ENCODE results near the gene COMT.

COMT gene

DNA sequence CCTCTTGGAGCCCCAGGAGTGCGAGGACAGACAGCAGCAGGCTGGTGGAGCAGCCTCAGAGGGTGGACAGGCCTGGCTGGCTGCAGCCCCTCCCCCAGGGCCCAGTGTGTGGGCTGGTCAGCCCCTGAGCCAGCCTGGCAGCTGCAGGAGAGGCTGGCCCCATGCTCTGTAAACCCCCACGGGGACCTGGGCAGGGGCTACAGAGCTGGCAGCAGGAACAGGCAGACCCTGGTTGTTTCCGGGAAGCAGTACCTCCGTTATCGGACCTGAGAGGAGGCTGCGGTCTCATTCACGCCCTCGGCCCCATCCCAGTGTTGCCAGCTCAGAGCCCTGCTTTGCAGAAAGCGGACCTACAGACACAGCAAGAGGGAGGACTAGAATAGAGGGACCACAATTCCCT, 38.5 kb upstream of the COMT start:
- no peaks in the 10 kb centered on the region for H3K4me1 ChIP-seq (ENCODE audit: insufficient read depth, low read length, poor library complexity, severe bottlenecking)
- no peaks in the 10 kb centered on the region for H3K9me3 ChIP-seq (ENCODE audit: insufficient read depth, low read depth, low read length)
- no peaks in the 10 kb centered on the region for H3K27me3 ChIP-seq (ENCODE audit: insufficient read depth, low read length, poor library complexity, severe bottlenecking)
- no peak overlapping the region for H3K4me3 ChIP-seq (ENCODE audit: low read length, poor library complexity, severe bottlenecking)
- H3K79me2 ChIP-seq (ENCODE audit: insufficient read depth, low read length), result no peaks in the 10 kb centered on the region
- no peak overlapping the region for H3K4me2 ChIP-seq (ENCODE audit: low read depth, low read length, poor library complexity, severe bottlenecking)
- H3K36me3 ChIP-seq (ENCODE audit: insufficient read depth, low read length), result no peaks in the 10 kb centered on the region
- no peak overlapping the region for H2AFZ ChIP-seq (ENCODE audit: low read length)
- TF ChIP-seq EZH2phosphoT487 (IDR thresholded peaks at IDR 0.05; ENCODE audit: borderline replicate concordance), result no peak
- no peak for TF ChIP-seq CTCF (conservative IDR thresholded peaks at IDR 0.05; ENCODE audit: low read length)
- H4K20me1 ChIP-seq (ENCODE audit: insufficient read depth, low read length, poor library complexity, severe bottlenecking), result no peaks in the 10 kb centered on the region
- no peak overlapping the region for H3K9ac ChIP-seq (ENCODE audit: low read depth, low read length, poor library complexity, severe bottlenecking)
- H3K9me2 ChIP-seq (replicated peaks; ENCODE audit: low read depth, low read length), result no peaks in the 10 kb centered on the region
- H3F3A ChIP-seq (ENCODE audit: low read depth), result no peaks in the 10 kb centered on the region

DNA sequence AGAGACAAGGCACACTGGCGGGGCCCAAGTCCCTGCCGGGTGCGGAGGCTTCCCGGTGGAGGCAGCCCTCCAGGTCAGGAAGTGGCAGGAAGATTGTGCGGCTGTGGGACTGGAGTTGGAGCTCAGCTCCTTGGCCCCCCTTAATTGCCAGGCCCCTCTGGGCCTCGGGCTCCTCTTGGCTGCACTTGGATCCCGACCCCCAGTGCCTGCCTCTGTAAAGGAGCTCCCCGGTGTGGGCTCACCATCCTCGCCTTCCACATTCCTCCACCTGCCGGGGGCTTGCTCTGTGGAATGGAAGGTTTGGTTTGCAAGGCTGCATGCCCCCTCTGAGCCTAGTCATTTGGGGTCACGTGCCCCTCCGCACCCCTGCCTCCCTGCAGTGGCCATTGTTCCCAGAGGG, 38.1 kb upstream of the COMT start:
- no peaks in the 10 kb centered on the region for H3F3A ChIP-seq (ENCODE audit: low read depth)
- no peaks in the 10 kb centered on the region for H3K4me1 ChIP-seq (ENCODE audit: insufficient read depth, low read length, poor library complexity, severe bottlenecking)
- TF ChIP-seq EZH2phosphoT487 (IDR thresholded peaks at IDR 0.05; ENCODE audit: borderline replicate concordance) (no peak), CTCF (conservative IDR thresholded peaks at IDR 0.05; ENCODE audit: low read length) (no peak)
- H3K4me3 ChIP-seq (ENCODE audit: low read length, poor library complexity, severe bottlenecking), result no peak overlapping the region
- H4K20me1 ChIP-seq (ENCODE audit: insufficient read depth, low read length, poor library complexity, severe bottlenecking), result no peaks in the 10 kb centered on the region
- no peaks in the 10 kb centered on the region for H3K9me3 ChIP-seq (ENCODE audit: insufficient read depth, low read depth, low read length)
- no peaks in the 10 kb centered on the region for H3K27me3 ChIP-seq (ENCODE audit: insufficient read depth, low read length, poor library complexity, severe bottlenecking)
- no peak overlapping the region for H3K9ac ChIP-seq (ENCODE audit: low read depth, low read length, poor library complexity, severe bottlenecking)
- no peak overlapping the region for H2AFZ ChIP-seq (ENCODE audit: low read length)
- no peaks in the 10 kb centered on the region for H3K36me3 ChIP-seq (ENCODE audit: insufficient read depth, low read length)
- H3K9me2 ChIP-seq (replicated peaks; ENCODE audit: low read depth, low read length), result no peaks in the 10 kb centered on the region
- no peak overlapping the region for H3K4me2 ChIP-seq (ENCODE audit: low read depth, low read length, poor library complexity, severe bottlenecking)
- no peaks in the 10 kb centered on the region for H3K79me2 ChIP-seq (ENCODE audit: insufficient read depth, low read length)

- Histone ChIP-seq H3K9ac (ENCODE audit: low read depth, low read length, poor library complexity, severe bottlenecking) (no peak overlapping the region), H3K9me3 (ENCODE audit: insufficient read depth, low read depth, low read length) (no peaks in the 10 kb centered on the region), H3K9me2 (replicated peaks; ENCODE audit: low read depth, low read length) (no peaks in the 10 kb centered on the region), H3K27me3 (ENCODE audit: insufficient read depth, low read length, poor library complexity, severe bottlenecking) (no peaks in the 10 kb centered on the region), H3K4me2 (ENCODE audit: low read depth, low read length, poor library complexity, severe bottlenecking) (no peak overlapping the region), H3K36me3 (ENCODE audit: insufficient read depth, low read length) (no peaks in the 10 kb centered on the region), H3K79me2 (ENCODE audit: insufficient read depth, low read length) (no peaks in the 10 kb centered on the region), H4K20me1 (ENCODE audit: insufficient read depth, low read length, poor library complexity, severe bottlenecking) (no peaks in the 10 kb centered on the region), H2AFZ (ENCODE audit: low read length) (no peak overlapping the region), H3K4me1 (ENCODE audit: insufficient read depth, low read length, poor library complexity, severe bottlenecking) (no peaks in the 10 kb centered on the region), H3K4me3 (ENCODE audit: low read length, poor library complexity, severe bottlenecking) (no peak overlapping the region), H3F3A (ENCODE audit: low read depth) (no peaks in the 10 kb centered on the region)
- TF ChIP-seq EZH2phosphoT487 (IDR thresholded peaks at IDR 0.05; ENCODE audit: borderline replicate concordance) (no peak), CTCF (conservative IDR thresholded peaks at IDR 0.05; ENCODE audit: low read length) (no peak)
Observed at GRCh38 chr22:19904174-19904856, 37.3 kb upstream of the COMT start.

All from Loucy (cell line).